NCI-H2227 (cell line): ENCODE measurements around the gene MCC.

ENCODE experiments used
- DNase-seq: peaks from one replicate; lab custom pipeline; 2025; ENCODE audit not compliant: unreplicated experiment; lab: John Stamatoyannopoulos, UW

Gene MCC

GRCh38 chr5:113153512-113154097 lies 334.6 kb downstream of the MCC start:
- DNase-seq, result no peak

- DNase-seq, result no peak
These were observed 335.9 kb downstream of the MCC start for GRCh38 chr5:113152380-113152740.

GRCh38 chr5:113151641-113152379 lies 336.4 kb downstream of the MCC start:
- DNase-seq, result no peak

GRCh38 chr5:113150821-113151220 lies 337.4 kb downstream of the MCC start:
- no peak for DNase-seq

- no peak for DNase-seq
These were observed 338.0 kb downstream of the MCC start for GRCh38 chr5:113150221-113150620.

- DNase-seq, result no peak
These were observed 340.7 kb downstream of the MCC start for GRCh38 chr5:113147537-113147936.

GRCh38 chr5:113147101-113147508 lies 341.1 kb downstream of the MCC start:
- DNase-seq, result no peak

- DNase-seq, result no peak
These were observed 342.4 kb downstream of the MCC start for GRCh38 chr5:113145757-113146387.

GRCh38 chr5:113142186-113142585 lies 346.1 kb downstream of the MCC start:
- no peak for DNase-seq

GRCh38 chr5:113140837-113141671 lies 347.2 kb downstream of the MCC start:
- peak; percentile 6 for DNase-seq

- DNase-seq, result no peak
These were observed 354.9 kb downstream of the MCC start for GRCh38 chr5:113133211-113133975.

- no peak for DNase-seq
These were observed 355.7 kb downstream of the MCC start for GRCh38 chr5:113132564-113132963.

GRCh38 chr5:113128641-113129330 lies 359.5 kb downstream of the MCC start:
- DNase-seq, result no peak

- DNase-seq, result no peak
These were observed 360.2 kb downstream of the MCC start for GRCh38 chr5:113128082-113128481.

GRCh38 chr5:113127021-113127420 lies 361.2 kb downstream of the MCC start:
- no peak for DNase-seq

GRCh38 chr5:113125371-113125770 lies 362.9 kb downstream of the MCC start:
- DNase-seq, result no peak

GRCh38 chr5:113124914-113125313 lies 363.3 kb downstream of the MCC start:
- no peak for DNase-seq

GRCh38 chr5:113124265-113124664 lies 364.0 kb downstream of the MCC start:
- no peak for DNase-seq

- DNase-seq, result peak; percentile 10
These were observed 364.6 kb downstream of the MCC start for GRCh38 chr5:113123618-113124017.

GRCh38 chr5:113122053-113122452 lies 366.2 kb downstream of the MCC start:
- DNase-seq, result no peak
